ENCODE data around the gene SPTY2D1. TPM values are rescaled to one million over a fixed set of nuclear protein-coding genes. Genes with fewer than 3 reads are reported as not detected.

The SPTY2D1 gene
- total RNA-seq, 1 donor from 2014 or later = 10.9 TPM

DNA sequence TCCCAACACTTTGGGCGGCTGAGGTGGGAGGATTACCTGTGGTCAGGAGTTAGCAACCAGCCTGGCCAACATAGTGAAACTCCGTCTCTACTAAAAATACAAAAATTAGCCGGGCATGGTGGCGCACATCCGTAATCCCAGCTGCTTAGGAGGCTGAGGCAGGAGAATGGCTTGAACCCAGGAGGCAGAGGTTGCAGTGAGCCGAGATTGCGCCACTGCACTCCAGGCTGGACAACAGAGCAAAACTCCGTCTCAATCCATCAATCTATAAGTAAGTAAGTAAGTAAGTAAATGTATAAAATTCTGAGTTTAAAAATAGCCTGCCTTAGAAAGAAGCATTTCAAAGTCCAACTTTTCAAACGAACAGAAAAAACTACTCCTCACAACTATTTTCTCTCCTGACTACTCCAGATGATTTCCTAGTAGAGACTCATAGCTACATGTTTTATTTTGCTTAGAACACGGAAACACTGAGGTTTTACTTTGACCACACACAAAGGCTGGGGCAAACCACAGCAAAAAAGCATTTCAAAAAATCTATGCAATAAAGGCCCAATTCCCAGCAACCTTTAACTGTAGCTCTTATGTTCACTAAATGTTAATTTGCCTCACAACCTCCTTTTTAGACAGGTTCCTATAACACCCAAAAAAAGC lies 16.3 kb downstream of the SPTY2D1 start:
- Mint-ChIP-seq H3K4me1 (ENCODE audit: low read depth, unreplicated experiment) (no peaks in the 10 kb centered on the region), H3K27ac (ENCODE audit: unreplicated experiment) (no peak overlapping the region), H3K36me3 (ENCODE audit: unreplicated experiment) (no peaks in the 10 kb centered on the region), H3K27me3 (ENCODE audit: unreplicated experiment) (no peaks in the 10 kb centered on the region), H3K9me3 (ENCODE audit: unreplicated experiment) (no peaks in the 10 kb centered on the region), H3K4me3 (ENCODE audit: unreplicated experiment) (no peak overlapping the region)
- TF ChIP-seq, protein P1, sequence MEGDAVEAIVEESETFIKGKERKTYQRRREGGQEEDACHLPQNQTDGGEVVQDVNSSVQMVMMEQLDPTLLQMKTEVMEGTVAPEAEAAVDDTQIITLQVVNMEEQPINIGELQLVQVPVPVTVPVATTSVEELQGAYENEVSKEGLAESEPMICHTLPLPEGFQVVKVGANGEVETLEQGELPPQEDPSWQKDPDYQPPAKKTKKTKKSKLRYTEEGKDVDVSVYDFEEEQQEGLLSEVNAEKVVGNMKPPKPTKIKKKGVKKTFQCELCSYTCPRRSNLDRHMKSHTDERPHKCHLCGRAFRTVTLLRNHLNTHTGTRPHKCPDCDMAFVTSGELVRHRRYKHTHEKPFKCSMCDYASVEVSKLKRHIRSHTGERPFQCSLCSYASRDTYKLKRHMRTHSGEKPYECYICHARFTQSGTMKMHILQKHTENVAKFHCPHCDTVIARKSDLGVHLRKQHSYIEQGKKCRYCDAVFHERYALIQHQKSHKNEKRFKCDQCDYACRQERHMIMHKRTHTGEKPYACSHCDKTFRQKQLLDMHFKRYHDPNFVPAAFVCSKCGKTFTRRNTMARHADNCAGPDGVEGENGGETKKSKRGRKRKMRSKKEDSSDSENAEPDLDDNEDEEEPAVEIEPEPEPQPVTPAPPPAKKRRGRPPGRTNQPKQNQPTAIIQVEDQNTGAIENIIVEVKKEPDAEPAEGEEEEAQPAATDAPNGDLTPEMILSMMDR (IDR thresholded peaks at IDR 0.05; ENCODE audit: partially characterized antibody, unreplicated experiment) = no peak
- no peak for DNase-seq

DNA sequence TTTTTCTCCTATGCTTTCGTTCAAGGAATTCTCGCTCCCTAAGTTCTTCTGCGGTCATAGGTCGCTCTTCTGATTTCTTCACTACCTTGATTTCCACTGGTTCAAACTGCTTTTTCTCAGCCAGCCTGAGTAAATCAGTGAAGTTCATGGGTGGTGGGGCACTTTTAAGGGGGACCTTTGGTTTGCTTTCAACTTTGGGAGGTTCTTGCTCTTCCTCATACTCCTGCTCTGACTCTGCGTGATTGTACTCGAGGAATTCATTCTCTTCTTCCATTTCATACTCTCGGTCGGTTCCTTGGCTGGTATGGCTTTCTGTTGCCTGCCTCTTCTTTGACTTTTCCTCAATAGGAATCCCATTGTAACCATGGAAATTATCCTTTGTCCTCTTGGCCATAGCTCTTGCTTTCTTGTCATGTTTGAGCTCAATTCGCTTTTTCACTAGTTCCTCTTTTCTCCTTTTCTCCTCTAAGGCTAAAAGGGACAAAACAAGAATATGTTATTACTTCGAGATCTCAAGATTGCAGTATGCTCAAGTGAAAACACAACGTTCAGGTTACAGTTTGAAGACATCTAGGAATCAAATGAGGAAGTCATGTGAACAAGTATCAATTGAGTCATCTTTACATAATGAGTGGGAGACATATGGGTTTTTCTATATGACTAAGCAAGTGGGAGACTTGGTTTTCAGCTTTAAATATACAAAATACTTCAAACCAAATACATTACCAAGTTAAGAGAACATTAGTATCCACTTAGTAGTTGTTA lies 18.3 kb downstream of the SPTY2D1 start:
- TF ChIP-seq, protein P1 (IDR thresholded peaks at IDR 0.05; ENCODE audit: partially characterized antibody, unreplicated experiment) = no peak
- DNase-seq = no peak
- no peaks in the 10 kb centered on the region for H3K4me1 Mint-ChIP-seq (ENCODE audit: low read depth, unreplicated experiment)
- no peak overlapping the region for H3K4me3 Mint-ChIP-seq (ENCODE audit: unreplicated experiment)
- no peaks in the 10 kb centered on the region for H3K9me3 Mint-ChIP-seq (ENCODE audit: unreplicated experiment)
- H3K27ac Mint-ChIP-seq (ENCODE audit: unreplicated experiment) = no peak overlapping the region
- H3K27me3 Mint-ChIP-seq (ENCODE audit: unreplicated experiment) = no peaks in the 10 kb centered on the region
- H3K36me3 Mint-ChIP-seq (ENCODE audit: unreplicated experiment) = no peaks in the 10 kb centered on the region

DNA sequence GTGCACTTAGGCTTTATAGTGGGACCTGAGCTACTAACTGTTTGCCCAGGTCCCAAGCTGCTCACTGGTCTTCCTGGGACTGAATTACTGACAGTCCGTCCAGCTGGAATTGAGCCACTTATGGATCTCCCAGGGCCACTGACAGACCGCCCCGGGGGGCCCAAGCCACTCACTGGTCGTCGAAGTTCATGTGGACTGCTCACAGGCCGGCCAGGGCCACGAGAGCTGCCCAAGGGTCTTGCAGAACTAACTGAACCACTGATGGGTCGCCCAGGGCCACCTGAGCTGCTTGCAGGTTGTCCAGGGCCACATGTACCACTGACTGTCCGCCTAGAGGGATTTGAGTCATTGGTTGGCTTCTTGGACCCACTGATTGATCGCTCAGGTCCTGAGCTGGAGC lies 19.5 kb downstream of the SPTY2D1 start:
- Mint-ChIP-seq H3K9me3 (ENCODE audit: unreplicated experiment) (no peaks in the 10 kb centered on the region), H3K36me3 (ENCODE audit: unreplicated experiment) (no peaks in the 10 kb centered on the region), H3K27me3 (ENCODE audit: unreplicated experiment) (no peaks in the 10 kb centered on the region), H3K27ac (ENCODE audit: unreplicated experiment) (no peak overlapping the region), H3K4me1 (ENCODE audit: low read depth, unreplicated experiment) (no peaks in the 10 kb centered on the region), H3K4me3 (ENCODE audit: unreplicated experiment) (no peak overlapping the region)
- TF ChIP-seq, protein P1 (IDR thresholded peaks at IDR 0.05; ENCODE audit: partially characterized antibody, unreplicated experiment) = no peak
- no peak for DNase-seq

DNA sequence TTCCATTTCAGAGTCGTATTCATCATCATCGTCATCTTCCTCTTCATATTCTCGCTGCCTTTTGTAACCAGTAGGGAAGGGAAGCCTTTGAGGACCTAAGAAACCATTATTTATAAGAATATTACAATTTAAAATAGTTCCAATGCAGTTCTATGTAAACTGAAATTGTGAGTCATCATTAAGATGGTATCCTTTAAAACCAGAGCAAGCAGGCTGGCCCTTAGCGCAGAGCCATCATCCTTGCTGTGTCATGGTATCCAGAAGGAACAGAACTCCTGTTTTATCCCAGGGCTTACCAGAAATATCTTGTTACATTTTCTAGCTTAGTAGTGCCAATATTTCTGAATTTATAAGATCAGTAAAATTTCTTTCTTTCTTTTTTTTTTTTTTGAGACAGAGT lies 21.7 kb downstream of the SPTY2D1 start:
- no peaks in the 10 kb centered on the region for H3K27me3 Mint-ChIP-seq (ENCODE audit: unreplicated experiment)
- no peaks in the 10 kb centered on the region for H3K9me3 Mint-ChIP-seq (ENCODE audit: unreplicated experiment)
- H3K4me3 Mint-ChIP-seq (ENCODE audit: unreplicated experiment) = no peak overlapping the region
- DNase-seq = no peak
- TF ChIP-seq, protein P1 (IDR thresholded peaks at IDR 0.05; ENCODE audit: partially characterized antibody, unreplicated experiment) = no peak
- H3K36me3 Mint-ChIP-seq (ENCODE audit: unreplicated experiment) = no peaks in the 10 kb centered on the region
- no peaks in the 10 kb centered on the region for H3K4me1 Mint-ChIP-seq (ENCODE audit: low read depth, unreplicated experiment)
- H3K27ac Mint-ChIP-seq (ENCODE audit: unreplicated experiment) = no peak overlapping the region

DNA sequence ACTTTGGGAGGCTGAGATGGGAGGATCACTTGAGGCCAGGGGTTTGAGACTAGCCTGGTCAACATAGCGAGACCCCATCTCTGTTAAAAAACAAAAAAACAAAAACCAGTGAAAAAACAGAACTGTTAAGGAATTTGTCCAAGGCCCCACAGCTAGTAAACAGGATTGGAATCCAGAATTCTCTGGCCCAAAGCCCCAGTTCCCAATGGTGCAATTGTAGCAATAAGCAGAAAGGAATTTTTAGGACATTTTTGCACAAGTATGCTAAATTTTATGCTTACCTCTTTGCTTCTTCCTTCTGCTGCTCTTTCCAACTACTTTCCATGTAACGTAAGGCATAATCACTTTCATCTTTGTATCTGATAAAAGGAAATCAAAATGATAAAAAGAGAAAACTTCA lies 22.9 kb downstream of the SPTY2D1 start:
- H3K36me3 Mint-ChIP-seq (ENCODE audit: unreplicated experiment) = no peaks in the 10 kb centered on the region

More for the DNA sequence above, 22.9 kb downstream of the SPTY2D1 start:
- no peak for DNase-seq
- no peak overlapping the region for H3K27ac Mint-ChIP-seq (ENCODE audit: unreplicated experiment)
- H3K4me1 Mint-ChIP-seq (ENCODE audit: low read depth, unreplicated experiment) = no peaks in the 10 kb centered on the region
- no peaks in the 10 kb centered on the region for H3K27me3 Mint-ChIP-seq (ENCODE audit: unreplicated experiment)
- TF ChIP-seq, protein P1 (IDR thresholded peaks at IDR 0.05; ENCODE audit: partially characterized antibody, unreplicated experiment) = no peak
- H3K9me3 Mint-ChIP-seq (ENCODE audit: unreplicated experiment) = no peaks in the 10 kb centered on the region
- no peak overlapping the region for H3K4me3 Mint-ChIP-seq (ENCODE audit: unreplicated experiment)
